GM10266 (cell line): ENCODE results near the gene ELAPOR1.
"Not testable (repeated sequence)": the region's sequence is repeated elsewhere in the genome, so short reads cannot be mapped to it uniquely, and the experiment has no call there.

Experiments
- DNase-seq: peaks from one replicate; pipeline ENCODE4 v3.0.0; 2012; ENCODE audit errors: extremely low spot score
- CTCF ChIP-seq: IDR thresholded peaks from 2 replicates; pipeline ENCODE4 v1.5.1; 2012; ENCODE audit warnings: mild to moderate bottlenecking, low read depth; ENCODE audit not compliant: control insufficient read depth, insufficient read depth; ENCODE audit errors: missing control alignments

The ELAPOR1 gene

GRCh38 chr1:109137958-109138357 is 24.0 kb downstream of the ELAPOR1 start:
- no peak for TF ChIP-seq CTCF
- DNase-seq: no peak

GRCh38 chr1:109138358-109138757 is 24.4 kb downstream of the ELAPOR1 start:
- no peak for DNase-seq
- no peak for TF ChIP-seq CTCF

- DNase-seq: no peak
- TF ChIP-seq CTCF: no peak
These were observed 26.5 kb downstream of the ELAPOR1 start for GRCh38 chr1:109140392-109140791.

GRCh38 chr1:109142260-109142659 is 28.3 kb downstream of the ELAPOR1 start:
- TF ChIP-seq CTCF: no peak
- DNase-seq: no peak

- DNase-seq: not testable (repeated sequence)
These were observed 28.8 kb downstream of the ELAPOR1 start for GRCh38 chr1:109142725-109143124.

GRCh38 chr1:109148987-109149561 is 35.2 kb downstream of the ELAPOR1 start:
- TF ChIP-seq CTCF: no peak
- DNase-seq: no peak

- no peak for DNase-seq
- TF ChIP-seq CTCF: no peak
These were observed 36.1 kb downstream of the ELAPOR1 start for GRCh38 chr1:109149874-109150601.
